ENCODE data around the gene CCL1. TPM values are rescaled to one million over a fixed set of nuclear protein-coding genes. Genes with fewer than 3 reads are reported as not detected.

CCL1 gene
- total and polyA plus RNA-seq, 9 of the 15 experiments (the other 6 are each of a cell fraction or from before 2014, with no cell fraction given) = 0.45 TPM; not detected in 8

DNA sequence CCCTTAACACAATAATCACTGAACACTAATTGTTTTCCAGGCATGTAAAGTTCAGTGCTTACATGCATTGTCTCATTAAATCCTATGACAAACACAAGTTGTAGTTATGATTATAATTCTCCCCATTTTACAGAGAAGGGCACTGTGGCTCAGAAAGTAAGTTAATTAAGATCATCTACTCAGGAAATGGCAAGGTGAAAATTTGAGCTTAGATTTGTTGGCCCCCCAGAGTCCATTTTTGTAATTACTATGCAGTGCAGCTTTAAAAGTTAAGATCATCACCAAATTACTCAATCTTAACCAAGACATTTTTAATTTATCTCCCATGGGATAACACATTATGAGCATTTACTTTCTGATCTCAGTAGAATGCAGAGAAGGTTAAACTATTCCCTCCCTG, 34.2 kb upstream of the CCL1 start:
- no peaks in the 10 kb centered on the region; a peak in 1 of 5 replicates for H3K27me3 ChIP-seq (ENCODE audit: control insufficient read depth in 2 of 2, insufficient read depth in 2 of 2, low read length in 2 of 2)

DNA sequence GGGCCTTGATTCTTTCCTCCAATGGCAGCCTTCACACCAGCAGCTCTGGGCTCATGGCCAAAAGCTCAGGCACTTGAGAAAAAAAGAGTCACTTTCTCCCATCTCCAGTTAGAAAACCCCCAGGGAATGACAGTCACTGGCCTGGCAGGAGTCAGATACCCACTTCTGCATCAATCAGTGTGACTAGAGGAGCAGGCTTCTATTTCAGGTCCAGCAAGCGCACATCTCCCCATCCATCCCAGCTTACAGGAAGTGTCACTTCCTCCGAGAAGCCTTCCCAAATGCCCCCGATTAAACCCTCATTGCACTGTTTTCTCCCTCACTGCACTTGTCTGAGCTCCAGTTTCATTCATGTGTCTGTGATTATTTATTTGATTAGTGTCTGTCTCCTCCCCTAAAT, 30.4 kb upstream of the CCL1 start:
- WGBS (ENCODE audit: insufficient coverage, low coverage, missing lambda C conversion rate) = 39% methylated on average over 3 of the region's 3 CpGs

More for the DNA sequence above, 34.2 kb upstream of the CCL1 start:
- Histone ChIP-seq H3K4me2 (ENCODE audit: insufficient read depth, low read length) (no peak overlapping the region), H3K9ac (ENCODE audit: insufficient read depth in 1 of 2, low read depth in 2 of 2, low read length in 2 of 2) (no peak overlapping the region), H3K4me1 (replicated peaks in 1 of 2; ENCODE audit: control insufficient read depth in 2 of 2, insufficient read depth in 2 of 2, low read length in 2 of 2) (peaks cover 0 to 9% of the 10 kb centered on the region in 2 experiments; a peak in 3 of 5 replicates), H2AFZ (ENCODE audit: low read depth, low read length) (no peak overlapping the region), H3K27ac (ENCODE audit: extremely low read depth, low read depth, low read length) (no peak overlapping the region), H3K9me3 (replicated peaks; ENCODE audit: control insufficient read depth, insufficient read depth, low read depth, low read length) (no peaks in the 10 kb centered on the region), H3K36me3 (ENCODE audit: control insufficient read depth, insufficient read depth, low read length) (no peaks in the 10 kb centered on the region), H3K79me2 (ENCODE audit: control insufficient read depth, insufficient read depth, low read length) (no peaks in the 10 kb centered on the region), H3K9me1 (ENCODE audit: control insufficient read depth, insufficient read depth, low read length) (no peaks in the 10 kb centered on the region), H4K20me1 (replicated peaks; ENCODE audit: control insufficient read depth, insufficient read depth, low read length) (no peaks in the 10 kb centered on the region), H3K4me3 (no peak overlapping the region)
- in situ Hi-C loops (cut with MboI) = no loop called here
- FAIRE-seq = no peak
- peak in 2 of 4 experiments; percentile 15 to 21 for DNase-seq (ENCODE audit: extremely low read depth in 1 of 4, low spot score in 3 of 4)
- no TSS peak for BruUV-seq (replicated peaks)
- intact Hi-C loops (cut with micrococcal nuclease) = no loop called here
- ChIA-PET POLR2A (interaction anchor here (0.6 to 1.7 kb wide), 5 partner anchors 9 to 186 kb away, joined by 3 to 4 read pairs (median 3); no protein-coding TSS in a partner anchor), CTCF (ENCODE audit: low intra/inter-chr PET ratio) (no interaction called here)
- TF ChIP-seq ZZZ3 (IDR thresholded peaks at IDR 0.05) (no peak), HCFC1 (IDR thresholded peaks at IDR 0.05; ENCODE audit: low read depth, low read length) (no peak), DNMT1 (IDR thresholded peaks at IDR 0.05) (no peak), THRAP3 (IDR thresholded peaks at IDR 0.05; ENCODE audit: borderline replicate concordance) (no peak), FIP1L1 (IDR thresholded peaks at IDR 0.05; ENCODE audit: low read depth, low read length, poor library complexity, severe bottlenecking) (no peak), SREBF1 (IDR thresholded peaks at IDR 0.05; ENCODE audit: borderline replicate concordance, low read depth, low read length) (no peak), HDAC8 (tag; IDR thresholded peaks at IDR 0.05) (no peak), NCOA2 (IDR thresholded peaks at IDR 0.05; ENCODE audit: partially characterized antibody in 2 of 2) (no peak), ERF (CRISPR knock-in tag; IDR thresholded peaks at IDR 0.05) (no peak), SMARCA4 (IDR thresholded peaks at IDR 0.05) (no peak), SPI1 (IDR thresholded peaks at IDR 0.05; ENCODE audit: borderline replicate concordance, low read depth, low read length) (no peak), ZNF165 (CRISPR knock-in tag; IDR thresholded peaks at IDR 0.05; ENCODE audit: borderline replicate concordance) (no peak), NR2C1 (IDR thresholded peaks at IDR 0.05) (no peak), NR2C1 (tag; IDR thresholded peaks at IDR 0.05) (no peak), ZKSCAN1 (IDR thresholded peaks at IDR 0.05; ENCODE audit: low read depth, low read length) (no peak)
- no peak for ATAC-seq

More for the DNA sequence above, 30.4 kb upstream of the CCL1 start:
- Histone ChIP-seq H3K36me3 (ENCODE audit: control insufficient read depth, insufficient read depth, low read length) (no peaks in the 10 kb centered on the region), H3K4me2 (ENCODE audit: insufficient read depth, low read length) (no peak overlapping the region), H3K9me3 (replicated peaks; ENCODE audit: control insufficient read depth, insufficient read depth, low read depth, low read length) (no peaks in the 10 kb centered on the region), H2AFZ (ENCODE audit: low read depth, low read length) (no peak overlapping the region), H4K20me1 (replicated peaks; ENCODE audit: control insufficient read depth, insufficient read depth, low read length) (no peaks in the 10 kb centered on the region), H3K4me3 (no peak overlapping the region), H3K4me1 (replicated peaks in 1 of 2; ENCODE audit: control insufficient read depth in 2 of 2, insufficient read depth in 2 of 2, low read length in 2 of 2) (no peaks in the 10 kb centered on the region), H3K9me1 (ENCODE audit: control insufficient read depth, insufficient read depth, low read length) (no peaks in the 10 kb centered on the region), H3K79me2 (ENCODE audit: control insufficient read depth, insufficient read depth, low read length) (no peaks in the 10 kb centered on the region), H3K9ac (ENCODE audit: insufficient read depth in 1 of 2, low read depth in 2 of 2, low read length in 2 of 2) (no peak overlapping the region), H3K27me3 (ENCODE audit: control insufficient read depth in 2 of 2, insufficient read depth in 2 of 2, low read length in 2 of 2) (no peaks in the 10 kb centered on the region; a peak in 1 of 5 replicates), H3K27ac (ENCODE audit: extremely low read depth, low read depth, low read length) (no peak overlapping the region)
- BruUV-seq (replicated peaks) = no TSS peak
- TF ChIP-seq ZFP36 (IDR thresholded peaks at IDR 0.05; ENCODE audit: low read depth, low read length, partially characterized antibody) (peak; percentile 76), MAFG (tag; conservative IDR thresholded peaks at IDR 0.05) (no peak)
- ATAC-seq = no peak
- POLR2A ChIA-PET = interaction anchor here (0.9 kb wide), 1 partner anchor 38 kb away, joined by 3 read pairs; no protein-coding TSS in a partner anchor
- FAIRE-seq = no peak
- intact Hi-C loops (cut with micrococcal nuclease) = no loop called here
- CTCF ChIA-PET (ENCODE audit: low intra/inter-chr PET ratio) = no interaction called here
- in situ Hi-C loops (cut with MboI) = no loop called here
- DNase-seq (ENCODE audit: extremely low read depth in 1 of 4, low spot score in 3 of 4) = no peak

All from K562 (cell line).